Measurements from ENCODE around the gene TAS2R40. TPM values are rescaled to one million over a fixed set of nuclear protein-coding genes. Genes with fewer than 3 reads are reported as not detected.
"Not testable (repeated sequence)": the region's sequence is repeated elsewhere in the genome, so short reads cannot be mapped to it uniquely, and the experiment has no call there.

TAS2R40 gene
- total RNA-seq, 1 donor from 2014 or later = not detected

DNA sequence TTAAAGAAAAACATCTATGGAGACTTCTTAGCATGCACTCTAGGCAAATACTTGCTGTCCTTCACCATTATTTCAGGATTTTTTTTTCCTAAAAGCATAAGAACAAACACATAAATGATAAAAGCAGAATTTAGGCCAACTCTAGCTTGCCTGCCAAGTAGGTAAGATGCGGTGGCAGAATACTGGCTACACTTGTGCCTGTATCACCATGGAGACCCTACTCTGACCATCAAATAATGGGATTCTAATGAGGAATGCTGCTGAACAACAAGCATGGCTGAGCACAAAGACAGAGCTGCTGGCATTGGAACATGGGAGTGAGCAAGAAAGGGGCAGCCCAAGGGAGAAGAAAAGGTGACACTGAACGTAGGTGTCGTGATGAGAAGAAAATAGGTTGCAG is 18.5 kb upstream of the TAS2R40 start:
- Histone ChIP-seq H3K27me3 (no peaks in the 10 kb centered on the region), H3K4me1 (no peaks in the 10 kb centered on the region), H3K4me3 (no peak overlapping the region), H3K36me3 (no peaks in the 10 kb centered on the region), H3K9me3 (no peaks in the 10 kb centered on the region), H3K27ac (no peak overlapping the region)
- DNase-seq (ENCODE audit: low spot score in 2 of 2) = no peak
- intact Hi-C loops (cut with DNase I) = no loop called here
- no peak for TF ChIP-seq CTCF (IDR thresholded peaks at IDR 0.05)

GRCh38 chr7:143205560-143206293 is 16.1 kb upstream of the TAS2R40 start:
- Histone ChIP-seq H3K27me3 (no peaks in the 10 kb centered on the region), H3K4me1 (no peaks in the 10 kb centered on the region), H3K4me3 (no peak overlapping the region), H3K27ac (no peak overlapping the region), H3K9me3 (no peaks in the 10 kb centered on the region), H3K36me3 (no peaks in the 10 kb centered on the region)
- TF ChIP-seq CTCF (IDR thresholded peaks at IDR 0.05) = no peak
- peak in 1 of 2 donors; percentile 14 for DNase-seq (ENCODE audit: low spot score in 2 of 2)
- intact Hi-C loops (cut with DNase I) = no loop called here

GRCh38 chr7:143210541-143210940 is 11.3 kb upstream of the TAS2R40 start:
- intact Hi-C loops (cut with DNase I) = no loop called here
- Histone ChIP-seq H3K27me3 (no peaks in the 10 kb centered on the region), H3K4me1 (no peaks in the 10 kb centered on the region)

DNA sequence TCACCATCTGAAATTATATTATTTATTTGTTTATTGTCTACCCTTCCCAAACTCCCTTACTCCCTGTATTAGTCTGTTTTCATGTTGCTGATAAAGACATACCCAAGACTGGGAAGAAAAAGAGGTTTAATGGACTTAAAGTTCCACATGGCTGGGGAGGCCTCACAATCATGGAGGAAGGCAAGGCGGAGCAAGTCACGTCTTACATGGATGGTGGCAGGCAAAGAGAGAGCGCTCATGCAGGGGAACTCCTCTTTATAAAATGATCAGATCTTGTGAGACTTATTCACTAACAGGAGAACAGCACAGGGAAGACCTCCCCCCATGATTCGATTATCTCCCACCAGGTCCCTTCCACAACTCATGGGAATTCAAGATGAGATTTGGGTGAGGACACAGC is 8.4 kb upstream of the TAS2R40 start:
- H3K27ac ChIP-seq; H3K27me3 ChIP-seq; H3K4me3 ChIP-seq; intact Hi-C loops (cut with DNase I); H3K4me1 ChIP-seq; H3K36me3 ChIP-seq; H3K9me3 ChIP-seq; DNase-seq (ENCODE audit: low spot score in 2 of 2): not testable (repeated sequence)

More at GRCh38 chr7:143210541-143210940, 11.3 kb upstream of the TAS2R40 start:
- no peak for DNase-seq (ENCODE audit: low spot score in 2 of 2)
- Histone ChIP-seq H3K9me3 (no peaks in the 10 kb centered on the region), H3K36me3 (no peaks in the 10 kb centered on the region), H3K27ac (no peak overlapping the region), H3K4me3 (no peak overlapping the region)
- TF ChIP-seq CTCF (IDR thresholded peaks at IDR 0.05) = no peak

DNA sequence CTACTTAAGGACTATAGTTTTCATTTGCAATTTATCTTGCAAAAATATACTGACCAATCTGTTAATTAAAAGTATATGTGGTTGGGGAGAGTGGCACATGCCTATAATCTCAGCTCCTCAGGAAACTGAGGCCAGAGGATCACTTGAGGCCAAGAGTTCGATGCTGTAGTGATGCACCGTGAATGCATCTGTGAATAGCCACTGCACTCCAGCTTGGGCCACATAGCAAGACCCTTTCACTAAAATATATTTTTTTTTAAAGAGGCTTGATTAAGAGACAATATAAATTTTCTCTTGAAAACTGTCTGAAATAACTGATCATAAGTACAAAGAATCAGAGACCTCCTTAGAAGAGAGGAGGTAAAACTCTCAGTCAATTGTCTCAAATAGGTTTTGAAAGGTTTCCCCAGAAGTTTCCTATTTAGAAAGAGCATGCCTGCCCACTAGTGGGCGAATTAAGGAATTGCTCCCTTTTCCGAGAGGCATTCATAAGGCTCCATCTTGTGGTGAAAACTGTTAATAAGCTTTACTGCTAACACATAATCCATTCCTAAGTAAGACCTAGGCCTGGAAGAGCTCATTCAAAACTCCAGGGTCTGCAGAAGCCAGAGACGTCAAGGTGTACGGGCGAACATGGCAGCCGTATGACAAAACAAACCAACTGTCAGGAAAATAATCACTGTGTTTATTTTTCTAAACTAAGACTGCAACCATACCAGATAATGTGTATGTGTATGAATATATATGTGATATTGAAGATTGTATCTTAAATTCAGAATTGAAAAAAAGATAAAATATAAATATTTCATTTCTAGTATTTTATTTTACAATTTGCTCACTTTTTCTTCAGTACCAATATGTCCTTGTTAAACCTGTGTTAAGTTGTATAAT is 6.8 kb upstream of the TAS2R40 start:
- no peaks in the 10 kb centered on the region for H3K4me1 ChIP-seq
- no peaks in the 10 kb centered on the region for H3K9me3 ChIP-seq
- no peak overlapping the region for H3K27ac ChIP-seq
- no peaks in the 10 kb centered on the region for H3K27me3 ChIP-seq
- peak in 1 of 2 donors; percentile 73 for DNase-seq (ENCODE audit: low spot score in 2 of 2)
- intact Hi-C loops (cut with DNase I) = loop anchor here (1.0 to 2.0 kb wide), 2 partner anchors 207 to 360 kb away; partner anchors contain the start of gene EPHB6
- no peaks in the 10 kb centered on the region for H3K36me3 ChIP-seq
- TF ChIP-seq CTCF (IDR thresholded peaks at IDR 0.05) = peak; percentile 90 to 98 (median 97)
- H3K4me3 ChIP-seq = no peak overlapping the region

GRCh38 chr7:143216151-143216550 is 5.7 kb upstream of the TAS2R40 start:
- no peaks in the 10 kb centered on the region for H3K36me3 ChIP-seq
- no peaks in the 10 kb centered on the region for H3K4me1 ChIP-seq
- no peak overlapping the region for H3K4me3 ChIP-seq
- no peak overlapping the region for H3K27ac ChIP-seq
- H3K9me3 ChIP-seq = no peaks in the 10 kb centered on the region
- intact Hi-C loops (cut with DNase I) = no loop called here
- no peaks in the 10 kb centered on the region for H3K27me3 ChIP-seq
- TF ChIP-seq CTCF (IDR thresholded peaks at IDR 0.05) = no peak
- no peak for DNase-seq (ENCODE audit: low spot score in 2 of 2)
